Activated T-helper 9 cell treated with anti-CD3 and anti-CD28 coated beads, Interleukin-2, amount 50 U/mL, for 16 hours (primary cell): Measurements from ENCODE around the gene ADAM19.
"Not testable (repeated sequence)": the region's sequence is repeated elsewhere in the genome, so short reads cannot be mapped to it uniquely, and the experiment has no call there.

Experiments
- DNase-seq: peaks from one replicate; pipeline ENCODE4 v3.0.0-alpha.2; 2020; ENCODE audit warnings: low read depth

The ADAM19 gene

DNA sequence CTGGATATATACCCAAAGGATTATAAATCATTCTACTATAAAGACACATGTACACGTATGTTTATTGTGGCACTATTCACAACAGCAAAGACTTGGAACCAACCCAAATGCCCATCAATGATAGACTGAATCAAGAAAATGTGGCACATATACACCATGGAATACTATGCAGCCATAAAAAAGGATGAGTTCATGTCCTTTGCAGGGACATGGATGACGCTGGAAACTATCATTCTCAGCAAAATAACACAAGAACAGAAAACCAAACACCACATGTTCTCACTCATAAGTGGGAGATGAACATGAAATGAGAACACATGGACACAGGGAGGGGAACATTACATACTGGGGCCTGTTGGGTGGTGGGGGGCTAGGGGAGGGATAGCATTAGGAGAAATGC is 92.9 kb downstream of the ADAM19 start:
- DNase-seq = not testable (repeated sequence)

DNA sequence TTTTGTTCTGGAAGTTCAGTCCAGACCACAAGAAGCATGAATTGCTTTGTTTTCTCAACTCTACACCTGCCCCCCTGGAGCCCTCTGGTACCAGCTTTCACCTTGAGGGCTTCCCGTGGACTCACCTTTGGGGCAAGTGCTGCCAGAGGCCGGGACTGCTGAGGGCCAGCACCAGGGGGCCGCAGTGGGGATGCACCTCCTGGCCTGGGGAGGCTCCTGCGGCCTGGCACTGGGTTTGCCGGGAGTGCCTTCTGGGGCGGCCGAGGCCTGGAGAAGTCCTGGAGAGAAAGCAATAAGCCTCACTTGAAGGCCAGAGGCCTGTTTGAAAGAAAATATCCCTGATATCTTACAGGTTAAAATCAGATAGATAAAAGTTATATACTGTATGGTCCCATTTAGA is 93.9 kb downstream of the ADAM19 start:
- no peak for DNase-seq

DNA sequence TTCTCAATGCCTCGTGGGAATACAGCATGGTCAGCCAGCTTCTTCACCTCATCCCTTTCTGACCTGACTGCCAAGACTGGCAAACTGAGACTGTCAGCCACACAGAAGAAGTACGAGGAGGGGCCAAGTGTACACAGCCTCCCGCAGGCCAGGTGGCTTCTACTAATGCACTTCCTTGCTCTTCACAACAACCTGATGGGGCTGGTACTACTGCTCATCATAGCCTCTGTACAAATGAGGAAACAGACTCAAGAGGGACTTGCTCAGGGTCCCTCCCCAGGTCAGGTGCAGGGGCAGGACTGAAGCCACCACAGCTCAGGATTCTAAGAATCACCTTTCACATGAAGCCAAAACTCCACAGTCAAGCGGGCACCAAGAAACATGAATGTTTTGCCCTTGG is 94.3 kb downstream of the ADAM19 start:
- no peak for DNase-seq

DNA sequence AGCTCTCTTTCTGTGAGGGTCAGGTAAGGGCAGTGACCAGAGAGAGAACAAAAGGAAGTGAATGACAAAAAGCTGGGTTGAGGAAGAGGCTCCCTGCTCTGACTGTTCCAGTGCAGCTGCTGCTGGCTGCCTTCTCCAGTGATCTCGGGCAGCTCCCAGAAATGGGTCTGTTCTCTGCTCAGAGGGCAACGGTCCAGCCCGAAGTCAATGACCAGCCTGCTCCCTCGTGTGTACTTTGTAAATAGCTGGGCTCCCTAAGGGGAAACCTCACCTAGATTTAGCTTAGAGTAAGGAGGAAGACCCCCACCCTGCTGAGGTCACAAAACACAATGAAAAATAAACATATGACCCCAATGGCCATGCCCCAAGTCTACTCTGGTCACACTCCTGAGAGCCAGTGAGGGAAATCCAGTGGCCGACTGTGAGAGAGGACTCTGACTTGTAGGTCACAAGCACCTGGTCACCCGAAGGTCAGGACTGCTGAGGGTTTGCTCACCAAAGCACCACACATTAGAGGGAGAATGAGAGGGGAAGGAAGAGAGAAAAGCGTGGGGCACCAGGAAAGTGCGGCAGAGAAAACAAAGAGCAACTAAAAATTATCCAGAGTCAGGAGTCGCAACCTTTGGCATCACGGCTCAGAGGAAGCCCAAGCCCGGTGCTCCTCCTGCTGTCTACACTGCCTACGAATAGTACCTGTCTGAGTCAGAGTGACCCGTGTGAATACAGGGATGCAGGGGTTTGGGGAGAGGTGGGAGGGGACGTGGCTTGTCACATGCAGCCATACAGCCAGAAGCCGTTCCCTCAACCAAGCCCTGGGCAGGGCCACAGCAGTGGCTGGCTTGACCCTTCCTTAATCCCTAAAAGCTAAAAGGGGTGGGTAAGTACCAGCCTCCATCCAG is 95.7 kb downstream of the ADAM19 start:
- DNase-seq = no peak

DNA sequence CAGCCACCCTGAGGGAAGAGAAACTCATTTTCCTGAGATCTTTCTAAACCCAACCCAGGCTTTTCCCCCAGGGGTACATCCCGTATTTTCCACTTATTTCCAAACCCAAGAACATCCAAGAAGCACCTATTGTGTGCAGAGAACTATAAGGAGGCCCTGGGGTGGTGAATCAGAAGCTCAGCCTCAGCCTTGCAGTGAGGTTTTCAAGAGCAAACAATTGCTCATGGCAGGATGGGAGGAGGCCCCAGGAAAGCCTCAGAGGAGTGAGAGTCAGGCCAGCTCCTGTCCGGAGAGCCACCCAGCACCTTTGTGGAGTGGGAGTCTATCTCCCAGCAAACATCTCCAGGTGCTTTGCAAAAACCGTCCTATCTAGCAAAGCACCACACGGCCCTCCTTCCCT is 96.4 kb downstream of the ADAM19 start:
- DNase-seq = no peak

DNA sequence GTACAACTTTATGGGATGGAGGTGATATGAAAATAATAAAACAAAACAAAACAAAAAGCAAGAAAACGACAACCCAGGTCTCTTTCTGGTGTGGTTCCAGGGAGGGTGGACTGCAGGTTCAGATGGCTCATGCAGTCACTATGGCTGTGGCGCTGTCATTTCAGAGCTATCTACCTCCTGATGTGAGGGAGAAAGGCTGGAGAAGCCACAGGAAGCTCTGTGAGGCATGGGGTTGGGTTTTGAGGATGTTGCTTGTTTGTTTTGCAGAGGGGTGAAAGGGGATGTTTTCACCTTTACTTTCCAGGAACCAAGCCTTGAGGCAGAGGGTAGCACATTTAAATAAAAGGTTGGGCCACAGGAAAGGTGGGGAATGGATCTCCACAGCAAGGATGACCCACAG is 96.8 kb downstream of the ADAM19 start:
- no peak for DNase-seq

DNA sequence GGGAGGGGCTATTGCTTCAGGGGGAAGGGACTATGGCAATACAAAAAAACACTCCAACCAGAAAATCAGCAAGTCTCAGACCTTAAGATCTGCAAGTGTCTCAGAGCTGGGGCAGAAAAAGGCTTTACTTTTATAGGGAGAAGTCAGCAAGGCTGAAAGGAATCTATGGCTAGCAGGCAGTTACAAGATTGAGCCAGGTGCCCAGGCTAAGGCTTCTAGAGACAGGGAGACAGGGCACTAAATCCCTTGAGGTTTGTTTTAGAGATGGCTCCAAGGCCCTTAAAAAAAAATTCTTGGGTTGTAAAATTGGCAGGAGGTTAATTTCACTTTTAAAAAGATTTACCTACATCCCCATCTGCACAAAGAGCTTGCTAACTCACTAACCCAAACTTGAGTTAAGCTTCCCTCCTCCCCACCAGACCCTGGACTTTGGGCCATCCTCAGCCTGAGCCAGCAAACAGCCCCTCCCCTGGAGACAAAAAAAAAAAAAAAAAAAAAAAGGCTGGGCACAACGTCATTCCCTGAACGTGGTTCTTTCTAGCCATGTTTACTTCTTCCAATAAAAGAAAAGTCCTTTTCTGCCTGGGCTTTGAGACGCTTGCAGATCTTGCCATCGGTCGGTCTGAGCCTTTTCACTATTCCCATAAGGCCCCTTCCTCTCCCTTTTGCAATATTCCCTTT is 97.6 kb downstream of the ADAM19 start:
- no peak for DNase-seq

DNA sequence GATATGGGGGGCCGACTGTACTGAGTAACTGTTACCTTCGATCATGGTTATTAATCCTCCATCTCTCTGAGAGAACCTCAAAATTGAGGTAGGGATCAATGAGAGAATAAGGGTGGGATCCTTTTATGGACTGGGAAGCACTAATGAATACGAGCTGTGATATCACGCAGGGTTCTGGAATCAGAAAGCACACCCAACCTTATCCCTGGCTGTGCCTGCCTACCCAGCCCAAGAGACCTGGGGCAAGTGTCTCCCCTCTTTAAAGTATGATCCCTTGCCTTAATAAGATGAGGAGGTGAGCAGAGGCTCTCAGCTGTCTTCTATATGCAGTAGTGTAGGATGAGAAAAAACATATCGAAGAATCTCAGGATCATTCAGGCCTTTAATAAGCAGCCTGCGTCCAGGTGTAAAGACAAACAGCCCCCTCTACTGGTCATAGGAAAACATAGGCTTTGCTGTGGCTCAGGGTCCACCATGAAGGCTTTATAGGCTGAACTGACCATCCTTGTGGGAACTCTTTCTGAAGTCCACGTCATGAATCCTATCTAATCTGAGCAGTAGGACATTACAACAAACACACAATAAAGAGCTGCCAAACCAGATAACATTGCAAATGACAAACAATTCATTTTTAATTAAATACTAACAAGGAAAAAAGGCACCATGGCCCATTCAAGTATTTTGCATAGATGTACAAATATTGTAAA is 98.7 kb downstream of the ADAM19 start:
- no peak for DNase-seq

DNA sequence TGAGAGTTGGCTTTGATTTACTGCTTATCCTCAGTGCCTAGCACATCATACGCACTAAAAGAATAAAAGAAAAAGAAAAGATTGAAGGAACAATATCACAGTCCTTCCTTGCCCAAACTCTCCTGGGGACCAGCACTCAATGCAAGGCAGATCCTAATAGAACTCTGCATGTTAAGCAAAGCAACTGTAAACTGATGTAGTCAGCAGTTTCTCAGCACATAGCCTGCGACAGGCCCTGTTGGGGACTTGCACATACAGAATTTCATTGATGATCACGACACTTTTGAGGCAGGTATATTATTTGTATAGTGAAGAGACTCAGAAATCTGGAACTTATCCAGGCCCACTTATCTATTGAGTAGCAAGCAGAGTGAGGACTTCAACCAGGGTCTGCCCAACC is 100.1 kb downstream of the ADAM19 start:
- DNase-seq = no peak

DNA sequence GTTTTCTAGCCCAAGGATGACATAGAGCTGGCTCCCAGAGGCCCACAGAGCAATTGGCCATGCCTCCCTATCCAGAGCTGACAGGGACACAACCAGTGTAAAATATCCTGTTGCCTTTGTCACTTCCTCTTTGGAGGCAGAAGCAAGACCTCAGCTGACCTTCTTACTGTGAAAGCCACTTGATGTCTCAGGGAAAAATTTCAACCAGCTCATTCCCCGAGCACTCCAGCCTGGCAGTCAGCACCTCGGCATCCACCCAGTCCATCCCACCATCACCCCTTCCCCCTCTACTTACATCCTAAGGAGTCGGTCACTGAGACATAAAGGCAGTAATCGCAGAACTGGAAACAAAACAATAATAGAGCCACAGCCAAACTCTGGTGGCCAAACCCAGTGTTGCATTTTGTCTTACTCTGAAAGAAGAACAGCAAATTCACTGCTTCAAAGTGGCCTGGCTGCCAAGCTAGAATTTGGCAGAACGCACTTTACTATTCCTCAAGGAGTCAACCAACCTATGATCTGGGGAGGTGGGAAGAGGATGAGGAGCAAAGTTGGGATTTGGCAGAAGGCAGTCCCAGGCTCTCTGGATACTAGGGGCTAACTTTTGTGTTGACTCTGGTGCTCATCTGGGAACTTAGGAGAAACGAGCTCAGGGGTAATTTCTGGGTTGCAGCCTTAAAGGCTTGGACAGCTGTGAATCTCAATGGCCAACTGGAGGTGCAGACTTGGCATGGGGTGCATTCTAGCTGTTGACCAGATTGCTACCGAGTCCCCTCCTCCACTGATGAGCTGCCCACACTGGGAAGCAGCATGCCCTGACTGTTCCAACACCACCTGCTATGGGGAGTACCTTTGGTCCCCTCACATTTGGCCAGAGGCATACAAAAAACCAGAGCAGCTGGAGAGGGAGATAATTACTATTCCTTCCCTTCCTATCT is 101.9 kb downstream of the ADAM19 start:
- DNase-seq = no peak

DNA sequence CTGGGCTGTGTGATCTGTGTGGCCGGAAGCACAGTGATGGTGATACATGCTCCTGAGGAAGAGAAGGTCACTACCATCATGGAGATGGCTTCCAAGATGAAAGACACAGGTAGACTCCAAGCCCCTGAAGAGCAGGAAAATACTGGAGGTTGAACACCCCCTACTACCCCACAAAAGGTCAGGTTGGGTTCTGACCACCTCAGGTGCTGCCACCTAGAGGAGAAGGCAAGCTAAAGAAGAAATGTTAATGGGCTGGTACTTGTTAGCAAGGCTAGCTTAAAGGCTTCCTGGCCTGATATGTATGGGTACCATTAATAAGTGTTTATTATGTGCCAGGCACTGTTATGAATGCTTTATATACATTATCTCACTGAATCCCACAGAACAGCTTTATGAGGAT is 103.9 kb downstream of the ADAM19 start:
- DNase-seq = no peak

DNA sequence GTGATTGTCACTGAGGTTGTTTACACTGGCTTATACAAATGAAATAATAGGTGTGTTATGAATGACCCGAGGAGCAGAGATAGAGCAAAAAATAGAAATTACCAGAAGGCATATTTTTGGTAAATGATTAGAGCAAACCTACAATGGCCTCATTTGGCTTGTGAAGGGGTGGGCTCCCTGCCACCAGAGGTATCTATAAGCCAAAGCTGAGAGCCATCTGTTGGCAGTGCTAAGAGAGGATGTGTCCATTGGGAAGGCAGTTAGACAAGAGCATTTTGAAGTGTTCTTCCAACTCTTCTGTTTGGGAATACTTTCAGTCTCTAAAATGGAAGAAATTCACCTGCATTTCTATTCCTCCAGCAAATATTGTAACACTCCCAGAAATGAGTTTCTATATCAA is 104.9 kb downstream of the ADAM19 start:
- no peak for DNase-seq

DNA sequence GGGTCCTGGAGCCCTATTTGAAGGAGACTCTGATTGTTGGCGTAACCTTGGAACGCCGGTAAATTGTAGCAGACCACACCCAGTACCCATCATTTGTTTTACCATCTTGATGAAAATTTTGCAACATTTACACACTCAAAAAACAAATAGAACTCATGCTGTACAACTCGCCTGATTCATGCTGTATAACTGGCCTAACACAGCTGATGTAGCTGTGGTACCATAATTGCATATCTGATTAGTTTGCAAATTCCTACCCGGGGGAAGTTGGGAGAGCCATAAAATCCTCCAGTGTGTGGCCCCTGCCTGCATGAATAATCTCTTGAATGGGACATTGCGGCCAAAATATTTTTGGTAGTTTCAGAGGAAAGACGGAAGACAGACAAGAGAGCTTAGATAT is 105.9 kb downstream of the ADAM19 start:
- DNase-seq = no peak

DNA sequence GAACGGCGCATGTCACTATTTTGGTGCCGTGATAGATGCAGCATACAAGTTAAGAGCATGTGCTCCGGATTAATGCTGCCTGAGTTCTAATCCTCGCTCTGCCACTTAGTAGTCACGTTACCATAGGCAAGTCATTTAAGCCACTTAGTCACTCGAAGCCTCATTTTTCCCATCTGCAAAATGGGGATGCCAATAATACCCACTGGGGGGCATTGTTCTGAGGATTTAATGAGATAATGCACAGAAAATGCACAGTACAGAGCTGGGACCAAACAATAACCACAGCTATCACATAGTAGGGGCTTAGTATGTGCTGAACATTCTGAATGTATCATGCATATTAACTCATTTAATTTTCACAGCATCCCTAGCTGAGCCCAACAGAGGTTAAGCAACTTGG is 106.5 kb downstream of the ADAM19 start:
- no peak for DNase-seq

DNA sequence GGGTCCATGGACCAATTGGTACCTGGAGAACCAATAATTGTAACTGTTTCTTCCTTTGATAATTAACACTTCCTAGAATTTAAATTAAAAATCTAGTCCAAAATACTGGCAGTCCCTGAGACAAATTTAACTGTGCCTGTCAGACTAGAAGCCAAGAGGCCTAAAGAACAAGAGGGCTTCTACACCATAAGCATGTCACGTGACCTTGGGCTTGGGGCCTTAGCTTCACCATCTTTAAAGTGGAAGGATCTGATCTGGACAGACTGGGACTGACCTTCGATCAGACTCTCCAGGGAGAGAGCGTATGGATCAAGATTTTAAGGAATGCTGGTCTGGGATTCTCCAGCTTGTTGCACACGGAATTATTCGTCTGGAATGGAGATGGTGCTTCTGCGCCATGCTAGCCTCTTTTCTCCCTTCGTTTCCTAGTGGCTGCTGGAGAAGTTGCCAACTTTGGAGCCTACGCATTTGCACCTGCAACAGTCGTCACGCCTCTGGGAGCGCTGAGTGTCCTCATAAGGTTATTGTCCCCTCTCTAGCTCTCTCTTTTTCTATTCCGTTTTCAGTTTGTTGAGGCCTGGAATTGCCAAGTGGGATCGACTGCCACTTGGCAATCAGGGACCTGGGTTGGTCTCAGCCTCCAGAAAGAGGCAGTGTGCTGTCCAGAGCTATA is 107.1 kb downstream of the ADAM19 start:
- DNase-seq = no peak

DNA sequence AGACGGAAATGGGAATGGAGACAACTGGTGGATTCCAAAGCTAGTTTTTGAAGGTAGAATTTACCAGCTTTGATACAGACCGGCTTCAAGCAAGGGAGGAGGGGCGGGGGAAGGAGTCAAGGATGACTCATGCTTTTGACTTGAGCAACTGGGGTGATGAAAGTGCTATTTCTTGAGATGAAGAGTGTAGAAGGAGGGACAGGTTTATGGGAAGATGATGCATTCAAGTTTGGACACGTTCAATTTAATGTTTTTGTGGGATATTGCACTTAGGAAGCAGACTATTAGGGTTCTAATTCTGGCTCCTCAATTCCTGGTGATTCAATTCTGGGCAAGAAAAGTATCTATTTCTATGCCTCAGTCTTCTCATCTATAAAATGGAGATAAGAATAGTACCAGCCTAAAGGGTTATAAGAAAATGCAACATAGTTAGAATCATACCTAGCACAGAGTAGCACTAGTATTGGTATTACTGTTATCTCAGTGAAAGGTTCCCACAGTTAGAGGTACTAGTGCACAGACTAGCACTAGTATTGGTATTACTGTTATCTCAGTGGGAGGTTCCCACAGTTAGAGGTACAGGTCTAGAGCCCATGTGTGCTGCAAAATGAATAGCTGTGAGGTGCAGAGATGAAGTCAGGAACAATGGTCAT is 110.9 kb downstream of the ADAM19 start:
- DNase-seq = peak; percentile 38

DNA sequence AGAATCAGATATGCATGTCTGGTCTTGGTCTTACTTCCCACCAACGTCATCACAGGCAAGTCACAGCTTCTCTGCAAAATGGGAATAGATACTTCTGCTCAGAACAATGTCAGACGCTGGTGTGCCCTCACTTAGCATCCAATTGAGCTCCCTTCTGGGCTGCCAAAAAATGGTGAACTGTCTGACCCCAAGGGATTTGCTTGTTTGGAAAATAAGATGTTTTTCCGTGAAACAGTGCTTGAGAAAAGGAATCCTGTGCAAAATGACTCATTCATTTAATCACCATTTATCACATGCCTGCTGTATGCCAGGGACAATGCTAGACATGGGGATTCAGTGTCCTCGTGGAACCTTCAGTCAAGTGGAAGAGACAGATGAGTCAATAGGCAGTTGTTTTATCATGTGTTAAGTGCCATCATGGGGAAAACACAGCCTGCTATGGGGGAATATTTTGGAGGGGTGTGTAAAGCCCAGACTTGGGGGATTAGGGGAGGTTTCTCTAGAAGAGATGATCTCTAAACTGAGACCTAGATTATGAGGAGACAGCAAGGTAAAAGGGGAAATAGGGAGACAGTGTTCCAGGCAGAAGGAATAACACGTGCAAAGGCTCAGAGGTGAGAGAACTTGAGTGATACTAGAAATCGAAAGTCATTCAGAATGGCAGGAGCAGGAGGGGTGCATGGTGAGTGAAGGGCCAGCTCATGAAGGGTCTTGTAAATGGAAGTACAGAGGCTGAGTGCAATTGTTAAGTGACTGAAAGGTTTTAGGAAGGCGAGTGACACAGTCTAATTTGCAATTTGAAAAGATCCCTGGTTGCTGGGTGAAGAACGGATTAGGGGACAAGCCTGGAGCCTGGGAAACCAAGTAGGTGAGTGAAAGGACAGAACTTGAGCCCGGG is 111.7 kb downstream of the ADAM19 start:
- no peak for DNase-seq

DNA sequence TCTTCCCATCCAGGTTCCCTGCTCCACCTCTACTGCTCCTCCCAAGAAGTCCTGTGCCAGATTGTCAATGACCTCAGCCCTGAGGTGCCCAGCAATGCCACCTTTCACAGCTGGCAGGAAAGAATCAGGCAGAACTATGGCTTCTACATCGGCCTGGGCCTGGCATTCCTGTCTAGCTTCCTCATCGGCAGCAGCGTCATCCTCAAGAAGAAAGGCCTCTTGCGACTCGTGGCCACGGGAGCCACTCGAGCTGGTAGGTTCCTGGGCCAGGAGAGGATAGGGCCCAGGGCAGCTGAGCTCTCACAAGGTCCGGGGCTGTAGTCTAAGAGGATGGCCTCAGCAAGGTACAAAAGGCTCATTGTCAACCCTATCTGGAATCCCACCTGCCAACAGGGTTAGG is 112.5 kb downstream of the ADAM19 start:
- no peak for DNase-seq

DNA sequence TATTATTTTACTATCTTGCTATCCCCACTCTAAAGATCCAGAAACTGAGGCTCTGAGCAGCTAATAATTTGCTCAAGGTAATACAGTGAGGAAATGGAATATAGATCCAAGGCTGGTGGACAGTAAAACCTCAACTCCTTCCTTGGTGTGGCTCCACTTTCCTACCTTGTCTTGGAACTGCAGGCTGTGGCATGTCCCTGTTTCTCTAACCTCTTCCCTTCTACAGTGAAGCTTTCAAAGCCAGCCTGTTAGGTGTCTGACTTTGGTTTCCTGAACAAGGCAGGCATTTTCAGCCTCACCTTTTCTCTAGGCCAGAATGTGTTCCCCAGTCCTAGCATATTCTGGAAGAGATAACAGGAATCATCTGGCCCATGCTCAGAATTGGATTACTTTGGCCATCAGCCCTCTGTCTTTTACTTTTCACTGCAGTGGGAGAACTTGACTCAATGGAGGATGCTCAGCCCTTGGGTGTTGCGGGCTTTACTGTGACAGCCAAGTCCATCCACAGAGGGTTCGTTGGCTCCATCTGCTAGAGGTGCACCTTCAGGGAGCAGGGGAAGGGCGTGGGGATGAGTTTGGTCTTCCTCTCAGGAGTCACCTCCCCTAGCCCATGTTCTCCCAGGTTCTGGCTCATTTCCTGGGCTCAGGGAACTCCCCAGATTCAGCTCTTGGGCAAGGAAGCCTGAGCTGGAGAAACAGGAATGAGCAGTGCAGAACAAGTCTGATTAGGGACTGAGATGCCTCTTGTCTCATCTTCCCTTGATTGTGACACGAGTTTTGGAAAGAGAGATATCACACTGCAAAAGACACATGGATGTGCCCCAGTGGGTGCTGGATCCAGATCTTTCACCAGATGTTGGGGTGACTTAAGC is 114.4 kb downstream of the ADAM19 start:
- DNase-seq = no peak
